ENCODE results near the gene ACOT13. TPM values are rescaled to one million over a fixed set of nuclear protein-coding genes. Genes with fewer than 3 reads are reported as not detected.

Gene ACOT13
- polyA plus RNA-seq, 2 of the 4 experiments (the other 2 are of a cell fraction), result 22.9 to 87.7 TPM

- TF ChIP-seq FOSL2 (IDR thresholded peaks at IDR 0.05), result no peak
- TF ChIP-seq FOSL2 (CRISPR knock-in tag; IDR thresholded peaks at IDR 0.05), result no peak
- TF ChIP-seq TFCP2L1 (CRISPR knock-in tag; IDR thresholded peaks at IDR 0.05), result no peak
- TF ChIP-seq HEYL (CRISPR knock-in tag; IDR thresholded peaks at IDR 0.05), result no peak
- TF ChIP-seq, protein P1, sequence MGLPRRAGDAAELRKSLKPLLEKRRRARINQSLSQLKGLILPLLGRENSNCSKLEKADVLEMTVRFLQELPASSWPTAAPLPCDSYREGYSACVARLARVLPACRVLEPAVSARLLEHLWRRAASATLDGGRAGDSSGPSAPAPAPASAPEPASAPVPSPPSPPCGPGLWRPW (IDR thresholded peaks at IDR 0.05), result no peak
- no peak for TF ChIP-seq HOXB5 (CRISPR knock-in tag; IDR thresholded peaks at IDR 0.05)
- TF ChIP-seq ZFP36 (IDR thresholded peaks at IDR 0.05; ENCODE audit: borderline replicate concordance, partially characterized antibody), result no peak
- TF ChIP-seq PHF8 (IDR thresholded peaks at IDR 0.05; ENCODE audit: borderline replicate concordance, low read depth), result no peak
- no peak for TF ChIP-seq HOXA7 (CRISPR knock-in tag; IDR thresholded peaks at IDR 0.05)
- TF ChIP-seq KDM1A (IDR thresholded peaks at IDR 0.05; ENCODE audit: low read depth), result no peak
- no peak for TF ChIP-seq RFX5 (IDR thresholded peaks at IDR 0.05)
- TF ChIP-seq BHLHE40 (IDR thresholded peaks at IDR 0.05; ENCODE audit: low read depth, low read length), result no peak
- H3K4me3 ChIP-seq, result no peak overlapping the region
- WGBS (ENCODE audit: missing lambda C conversion rate), result 90% methylated on average over 7 of the region's 7 CpGs
- H3K9me3 ChIP-seq, result no peaks in the 10 kb centered on the region
- no peak overlapping the region for H3K4me2 ChIP-seq
- FAIRE-seq (no peak), DNase-seq (ENCODE audit: low read depth in 1 of 2, low spot score in 1 of 2) (no peak), ATAC-seq (no peak)
- POLR2A ChIA-PET, result no interaction called here
- no peaks in the 10 kb centered on the region for H3K4me1 ChIP-seq
- H3K27ac ChIP-seq, result no peak overlapping the region
- CTCF ChIA-PET, result no interaction called here
Measured at GRCh38 chr6:24680582-24680981, 13.7 kb downstream of the ACOT13 start.

DNA sequence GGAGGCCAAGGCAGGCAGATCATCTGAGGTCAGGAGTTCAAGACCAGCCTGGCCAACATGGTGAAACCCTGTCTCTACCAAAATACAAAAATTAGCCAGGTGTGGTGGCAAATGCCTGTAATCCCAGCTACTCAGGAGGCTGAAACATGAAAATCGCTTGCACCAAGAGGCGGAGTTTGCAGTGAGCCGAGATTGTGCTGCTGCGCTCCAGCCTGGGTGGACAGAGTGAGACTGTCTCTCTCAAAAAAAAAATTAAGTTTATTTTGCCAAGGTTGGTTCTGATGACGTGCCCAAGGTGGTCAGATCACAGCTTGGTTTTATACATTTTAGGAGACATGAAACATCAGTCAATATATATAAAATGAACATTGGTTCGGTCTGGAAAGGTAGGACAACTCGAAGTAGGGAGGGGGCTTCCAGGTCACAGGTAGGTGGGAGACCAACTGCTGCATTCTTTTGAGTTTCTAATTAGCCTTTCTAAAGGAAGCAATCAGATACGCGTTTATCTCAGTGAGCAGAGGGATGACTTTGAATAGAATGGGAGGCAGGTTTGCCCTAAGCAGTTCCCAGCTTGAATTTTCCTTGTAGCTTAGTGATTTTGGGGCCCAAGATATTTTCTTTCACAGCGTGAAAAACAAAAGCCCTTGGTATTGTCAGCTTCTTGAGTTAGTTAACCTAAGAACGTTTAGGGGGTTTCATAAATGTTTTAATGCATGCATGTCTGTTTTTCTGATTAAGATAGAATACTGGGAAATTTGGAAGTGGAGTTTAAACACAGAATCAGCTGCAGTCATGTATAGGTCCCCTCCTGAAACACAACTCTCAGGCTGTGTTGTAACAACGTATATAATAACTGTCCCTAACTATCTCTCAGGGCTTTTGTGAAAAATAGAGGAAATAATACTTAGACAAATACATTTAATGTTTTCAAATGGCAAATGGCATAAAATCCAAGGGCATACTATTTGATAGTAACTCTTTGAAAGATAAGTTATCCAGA lies 16.7 kb downstream of the ACOT13 start:
- Histone ChIP-seq H3K4me1 (no peaks in the 10 kb centered on the region), H3K4me2 (no peak overlapping the region), H3K27ac (no peak overlapping the region), H3K4me3 (no peak overlapping the region), H3K9me3 (no peaks in the 10 kb centered on the region)
- POLR2A ChIA-PET, result no interaction called here
- DNase-seq (ENCODE audit: low read depth in 1 of 2, low spot score in 1 of 2), result no peak
- 83% methylated on average over 12 of the region's 12 CpGs for WGBS (ENCODE audit: missing lambda C conversion rate)
- FAIRE-seq, result no peak
- TF ChIP-seq, protein P2, sequence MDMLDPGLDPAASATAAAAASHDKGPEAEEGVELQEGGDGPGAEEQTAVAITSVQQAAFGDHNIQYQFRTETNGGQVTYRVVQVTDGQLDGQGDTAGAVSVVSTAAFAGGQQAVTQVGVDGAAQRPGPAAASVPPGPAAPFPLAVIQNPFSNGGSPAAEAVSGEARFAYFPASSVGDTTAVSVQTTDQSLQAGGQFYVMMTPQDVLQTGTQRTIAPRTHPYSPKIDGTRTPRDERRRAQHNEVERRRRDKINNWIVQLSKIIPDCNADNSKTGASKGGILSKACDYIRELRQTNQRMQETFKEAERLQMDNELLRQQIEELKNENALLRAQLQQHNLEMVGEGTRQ (IDR thresholded peaks at IDR 0.05), result no peak
- TF ChIP-seq CEBPB (IDR thresholded peaks at IDR 0.05), result no peak
- TF ChIP-seq, protein P3, sequence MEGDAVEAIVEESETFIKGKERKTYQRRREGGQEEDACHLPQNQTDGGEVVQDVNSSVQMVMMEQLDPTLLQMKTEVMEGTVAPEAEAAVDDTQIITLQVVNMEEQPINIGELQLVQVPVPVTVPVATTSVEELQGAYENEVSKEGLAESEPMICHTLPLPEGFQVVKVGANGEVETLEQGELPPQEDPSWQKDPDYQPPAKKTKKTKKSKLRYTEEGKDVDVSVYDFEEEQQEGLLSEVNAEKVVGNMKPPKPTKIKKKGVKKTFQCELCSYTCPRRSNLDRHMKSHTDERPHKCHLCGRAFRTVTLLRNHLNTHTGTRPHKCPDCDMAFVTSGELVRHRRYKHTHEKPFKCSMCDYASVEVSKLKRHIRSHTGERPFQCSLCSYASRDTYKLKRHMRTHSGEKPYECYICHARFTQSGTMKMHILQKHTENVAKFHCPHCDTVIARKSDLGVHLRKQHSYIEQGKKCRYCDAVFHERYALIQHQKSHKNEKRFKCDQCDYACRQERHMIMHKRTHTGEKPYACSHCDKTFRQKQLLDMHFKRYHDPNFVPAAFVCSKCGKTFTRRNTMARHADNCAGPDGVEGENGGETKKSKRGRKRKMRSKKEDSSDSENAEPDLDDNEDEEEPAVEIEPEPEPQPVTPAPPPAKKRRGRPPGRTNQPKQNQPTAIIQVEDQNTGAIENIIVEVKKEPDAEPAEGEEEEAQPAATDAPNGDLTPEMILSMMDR (IDR thresholded peaks at IDR 0.05), result no peak
- TF ChIP-seq EP300 (IDR thresholded peaks at IDR 0.05), result no peak
- TF ChIP-seq BHLHE40 (IDR thresholded peaks at IDR 0.05; ENCODE audit: low read depth, low read length), result no peak
- TF ChIP-seq CBX2 (IDR thresholded peaks at IDR 0.05; ENCODE audit: borderline replicate concordance, low read depth), result no peak
- TF ChIP-seq NR3C1 (IDR thresholded peaks at IDR 0.05), result no peak
- no peak for TF ChIP-seq JUN (IDR thresholded peaks at IDR 0.05)
- CTCF ChIA-PET, result interaction anchor here (0.8 to 2.7 kb wide), 3 partner anchors 14 to 102 kb away, joined by 3 to 11 read pairs (median 4); no protein-coding TSS in a partner anchor
- no peak for ATAC-seq

DNA sequence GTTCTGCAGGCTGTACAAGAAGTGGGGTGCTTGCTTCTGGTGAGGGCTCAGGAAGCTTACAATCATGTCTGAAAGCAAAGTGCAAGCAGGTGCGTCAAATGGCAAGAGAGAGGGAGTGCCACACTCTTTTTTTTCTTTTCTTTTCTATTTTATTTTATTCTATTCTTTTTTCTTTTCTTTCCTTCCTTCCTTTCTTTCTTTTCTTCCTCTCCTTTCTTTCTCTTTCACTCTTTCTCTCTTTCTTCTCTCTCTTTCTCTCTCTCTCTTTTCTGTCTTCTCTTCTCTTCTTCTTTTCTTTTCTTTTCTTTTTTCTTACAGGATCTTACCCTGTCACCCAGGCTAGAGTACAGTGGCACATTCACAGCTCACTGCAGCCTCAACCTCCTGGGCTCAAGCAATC lies 19.5 kb downstream of the ACOT13 start:
- no peak for TF ChIP-seq HDAC2 (IDR thresholded peaks at IDR 0.05)
- no peak for TF ChIP-seq CEBPB (IDR thresholded peaks at IDR 0.05)
- no peak for TF ChIP-seq FOXS1 (CRISPR knock-in tag; IDR thresholded peaks at IDR 0.05)
- TF ChIP-seq ZNF302 (CRISPR knock-in tag; IDR thresholded peaks at IDR 0.05), result no peak
- TF ChIP-seq NFE2L2 (conservative IDR thresholded peaks at IDR 0.05; ENCODE audit: low read length), result no peak
- no peak for TF ChIP-seq CHD4 (IDR thresholded peaks at IDR 0.05; ENCODE audit: borderline replicate concordance)
- TF ChIP-seq, protein P3 (IDR thresholded peaks at IDR 0.05), result no peak
- TF ChIP-seq HEYL (CRISPR knock-in tag; IDR thresholded peaks at IDR 0.05), result no peak
- no peak for TF ChIP-seq SREBF2 (IDR thresholded peaks at IDR 0.05)
- no peak for ATAC-seq
- Histone ChIP-seq H3K27ac (no peak overlapping the region), H3K4me1 (peaks cover 4% of the 10 kb centered on the region; the same call in 1 of the 3 replicates), H3K9me3 (no peaks in the 10 kb centered on the region), H3K4me3 (no peak overlapping the region), H3K4me2 (no peak overlapping the region)
- ChIA-PET CTCF (interaction anchor here (0.7 to 1.6 kb wide), 3 partner anchors 54 to 106 kb away, joined by 3 to 5 read pairs (median 3); no protein-coding TSS in a partner anchor), POLR2A (no interaction called here)
- no peak for DNase-seq (ENCODE audit: low read depth in 1 of 2, low spot score in 1 of 2)
- WGBS (ENCODE audit: missing lambda C conversion rate), result 100% methylated on average over 1 of the region's 1 CpG
- no peak for FAIRE-seq

All from A549 (cell line).